ENCODE results near the gene TMEM117.

DNA sequence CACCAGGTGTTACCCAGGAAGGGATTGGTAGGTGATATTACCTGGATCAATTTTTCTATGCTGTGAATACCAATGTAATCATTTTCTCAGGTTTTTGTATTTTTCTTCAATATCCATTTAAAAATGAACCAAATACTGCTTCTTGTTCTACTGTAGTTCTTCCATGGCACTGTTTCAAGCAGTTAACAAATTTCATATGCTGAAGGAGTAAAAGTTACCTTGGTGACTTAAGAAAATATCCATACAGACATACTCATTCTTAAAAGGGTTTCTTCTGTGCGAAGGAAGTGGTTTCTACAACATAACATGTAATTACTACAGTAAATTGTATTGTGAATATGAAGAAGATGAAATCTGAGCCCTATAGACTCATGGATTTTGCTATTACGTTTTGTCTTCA is 222.5 kb downstream of the TMEM117 start:
- TF ChIP-seq, protein P1, sequence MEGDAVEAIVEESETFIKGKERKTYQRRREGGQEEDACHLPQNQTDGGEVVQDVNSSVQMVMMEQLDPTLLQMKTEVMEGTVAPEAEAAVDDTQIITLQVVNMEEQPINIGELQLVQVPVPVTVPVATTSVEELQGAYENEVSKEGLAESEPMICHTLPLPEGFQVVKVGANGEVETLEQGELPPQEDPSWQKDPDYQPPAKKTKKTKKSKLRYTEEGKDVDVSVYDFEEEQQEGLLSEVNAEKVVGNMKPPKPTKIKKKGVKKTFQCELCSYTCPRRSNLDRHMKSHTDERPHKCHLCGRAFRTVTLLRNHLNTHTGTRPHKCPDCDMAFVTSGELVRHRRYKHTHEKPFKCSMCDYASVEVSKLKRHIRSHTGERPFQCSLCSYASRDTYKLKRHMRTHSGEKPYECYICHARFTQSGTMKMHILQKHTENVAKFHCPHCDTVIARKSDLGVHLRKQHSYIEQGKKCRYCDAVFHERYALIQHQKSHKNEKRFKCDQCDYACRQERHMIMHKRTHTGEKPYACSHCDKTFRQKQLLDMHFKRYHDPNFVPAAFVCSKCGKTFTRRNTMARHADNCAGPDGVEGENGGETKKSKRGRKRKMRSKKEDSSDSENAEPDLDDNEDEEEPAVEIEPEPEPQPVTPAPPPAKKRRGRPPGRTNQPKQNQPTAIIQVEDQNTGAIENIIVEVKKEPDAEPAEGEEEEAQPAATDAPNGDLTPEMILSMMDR (IDR thresholded peaks at IDR 0.05): no peak
- TF ChIP-seq POLR2A (IDR thresholded peaks at IDR 0.05): no peak
- no peak for TF ChIP-seq EP300 (IDR thresholded peaks at IDR 0.05)

Data from tibial nerve (tissue), 4 donors.